Fibroblast of skin of right quadriceps (primary cell): Measurements from ENCODE around the gene TAF13.

Experiments
- DNase-seq: peaks from one replicate; pipeline ENCODE4 v3.0.0-alpha.2; 2013

The TAF13 gene

GRCh38 chr1:109075531-109076490, at the start of gene TAF13:
Gene TAF13, minus strand, starts transcription at chr1:109076003. Its CDS starts 56 bp downstream, at chr1:109075947.
- DNase-seq, result peak; percentile 97

GRCh38 chr1:109120356-109120755, 44.6 kb upstream of the TAF13 start:
- DNase-seq, result no peak

GRCh38 chr1:109118089-109118488, 42.3 kb upstream of the TAF13 start:
- DNase-seq, result no peak

- no peak for DNase-seq
Measured at GRCh38 chr1:109116286-109116685, 40.5 kb upstream of the TAF13 start.

GRCh38 chr1:109115685-109116084, 39.9 kb upstream of the TAF13 start:
- no peak for DNase-seq

GRCh38 chr1:109114342-109114674, 38.5 kb upstream of the TAF13 start:
- DNase-seq, result no peak

GRCh38 chr1:109113590-109114341, 38.0 kb upstream of the TAF13 start, which contains the start of gene ELAPOR1:
Gene ELAPOR1, plus strand, starts transcription at chr1:109114115. Its CDS starts 69 bp downstream, at chr1:109114184.
- DNase-seq, result no peak

GRCh38 chr1:109112652-109113285, 37.0 kb upstream of the TAF13 start:
- DNase-seq, result peak; percentile 86

- peak; percentile 37 for DNase-seq
Measured at GRCh38 chr1:109112056-109112651, 36.4 kb upstream of the TAF13 start.

- no peak for DNase-seq
Measured at GRCh38 chr1:109111386-109112055, 35.7 kb upstream of the TAF13 start.

- DNase-seq, result no peak
Measured at GRCh38 chr1:109109906-109110305, 34.1 kb upstream of the TAF13 start.

- DNase-seq, result no peak
Measured at GRCh38 chr1:109107785-109108184, 32.0 kb upstream of the TAF13 start.

GRCh38 chr1:109105881-109106280, 30.1 kb upstream of the TAF13 start:
- DNase-seq, result no peak

GRCh38 chr1:109104364-109105151, 28.8 kb upstream of the TAF13 start:
- DNase-seq, result peak; percentile 10

- peak; percentile 98 for DNase-seq
Measured at GRCh38 chr1:109099938-109100773, 24.4 kb upstream of the TAF13 start.

GRCh38 chr1:109096120-109096519, 20.3 kb upstream of the TAF13 start:
- no peak for DNase-seq

- no peak for DNase-seq
Measured at GRCh38 chr1:109095631-109096030, 19.8 kb upstream of the TAF13 start.

GRCh38 chr1:109094871-109095270, 19.1 kb upstream of the TAF13 start:
- no peak for DNase-seq

GRCh38 chr1:109094377-109094803, 18.6 kb upstream of the TAF13 start:
- peak; percentile 39 for DNase-seq

- DNase-seq, result peak; percentile 17
Measured at GRCh38 chr1:109091839-109092193, 16.0 kb upstream of the TAF13 start.
